Activated naive CD4-positive, alpha-beta T cell treated with anti-CD3 and anti-CD28 coated beads for 36 hours (primary cell): ENCODE data around the gene C18orf54. TPM values are rescaled to one million over a fixed set of nuclear protein-coding genes. Genes with fewer than 3 reads are reported as not detected.
A peak's percentile ranks its signal among the peaks of the same experiment; 100 is the strongest.
"Not testable (repeated sequence)": the region's sequence is repeated elsewhere in the genome, so short reads cannot be mapped to it uniquely, and the experiment has no call there.

Experiments used
- CTCF ChIA-PET: fragments of 350-600 bp; sonication (Branson Sonifier 250); formaldehyde crosslinking; loops from one replicate; lab custom pipeline; 2021; ENCODE audit warnings: antibody characterized with exemption; lab: Charles Lee
- DNase-seq: peaks from one replicate; pipeline ENCODE4 v3.0.0-alpha.2; 2020
- H3K27ac Mint-ChIP-seq: one replicate; pipeline ENCODE4 v1.8.0; 2021; ENCODE audit warnings: mild to moderate bottlenecking, mixed read lengths
- H3K27me3 Mint-ChIP-seq: one replicate; pipeline ENCODE4 v1.8.0; 2021; ENCODE audit warnings: low read depth, mixed read lengths
- H3K36me3 Mint-ChIP-seq: one replicate; pipeline ENCODE4 v1.8.0; 2021; ENCODE audit warnings: low read depth, mixed read lengths
- H3K4me1 Mint-ChIP-seq: one replicate; pipeline ENCODE4 v1.8.0; 2021; ENCODE audit warnings: low read depth, mixed read lengths
- H3K4me3 Mint-ChIP-seq: one replicate; pipeline ENCODE4 v1.8.0; 2021; ENCODE audit warnings: mild to moderate bottlenecking, moderate library complexity, mixed read lengths
- H3K9me3 Mint-ChIP-seq: one replicate; pipeline ENCODE4 v1.8.0; 2021; ENCODE audit warnings: mixed read lengths
- intact Hi-C: fragments of 100-400 bp; cut with micrococcal nuclease; formaldehyde crosslinking; loops from one replicate; pipeline ENCODE4 v1.15.1; 2023
- total RNA-seq, 2 experiments: library from RNA; stranded (reverse); gene quantifications; one replicate each; pipeline ENCODE4 v1.2.3, GENCODE V29; 2021

Gene C18orf54
- 10 to 100 TPM; 10.2 to 11.5 TPM for total RNA-seq

DNA sequence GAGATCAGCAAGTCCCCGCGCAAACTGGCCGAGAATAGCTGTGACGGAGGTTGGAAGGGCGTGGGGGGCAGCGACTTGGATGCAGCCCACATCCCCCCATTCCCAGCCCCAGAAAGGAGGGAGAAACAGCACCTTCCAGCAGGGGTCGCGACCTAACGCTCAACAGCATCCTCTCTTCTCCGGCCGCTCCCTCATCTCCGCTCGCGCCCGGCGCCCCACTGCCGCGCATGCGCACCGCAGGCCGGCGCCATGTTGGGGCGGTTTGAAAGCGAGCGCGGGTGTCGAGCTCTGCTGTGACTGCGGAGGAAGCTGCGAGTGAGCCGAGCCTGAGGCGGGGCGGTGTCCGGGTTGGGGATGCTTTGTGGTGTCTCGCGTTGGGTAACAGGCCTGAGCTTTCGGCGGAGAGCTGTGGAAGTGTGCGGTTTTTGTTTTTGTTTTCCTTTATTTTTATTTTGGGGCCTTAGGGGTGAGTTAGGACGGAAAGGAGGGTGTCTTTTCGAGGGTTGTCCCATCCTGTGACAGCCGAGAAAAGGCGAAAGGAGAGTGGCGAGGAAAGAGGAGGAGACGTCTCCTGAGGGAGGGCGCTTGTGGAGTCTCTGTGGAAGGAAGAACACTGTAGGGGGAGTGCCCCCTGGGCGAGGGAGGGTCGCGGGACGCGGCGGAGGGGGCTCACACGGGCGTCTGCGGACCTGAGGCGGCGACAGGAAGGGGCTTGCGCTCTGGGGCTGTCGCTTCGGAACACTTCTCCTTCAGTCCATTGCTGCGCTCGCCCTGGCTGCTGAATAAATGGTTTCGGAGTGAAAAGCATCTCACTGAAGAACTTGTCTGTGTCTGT lies at the start of gene C18orf54, which contains the start of gene STARD6:
Gene C18orf54, plus strand, starts transcription at position 247 of the 835 bp plus-strand sequence. CDS start 2,667 bp downstream, outside the sequence.
Gene STARD6, minus strand, starts transcription at position 199 of the 835 bp plus-strand sequence. CDS start 3,285 bp downstream, outside the sequence.
- no peaks in the 10 kb centered on the region for H3K9me3 Mint-ChIP-seq
- peaks cover 22% of the 10 kb centered on the region for H3K36me3 Mint-ChIP-seq
- intact Hi-C loops = loop anchor here (1.0 kb wide), 6 partner anchors 34 to 588 kb away; partner anchors contain the start of genes MBD2 and POLI
- H3K27ac Mint-ChIP-seq = peak within 1 kb of the TSS; percentile 95
- DNase-seq = peak; percentile 89
- peaks cover 5% of the 10 kb centered on the region for H3K27me3 Mint-ChIP-seq
- CTCF ChIA-PET = interaction anchor here (0.6 to 2.5 kb wide), 10 partner anchors 21 to 267 kb away, joined by 3 to 16 read pairs (median 4); partner anchors contain the start of gene POLI
- H3K4me3 Mint-ChIP-seq = peak within 1 kb of the TSS; percentile 100
- peaks cover 12% of the 10 kb centered on the region for H3K4me1 Mint-ChIP-seq

DNA sequence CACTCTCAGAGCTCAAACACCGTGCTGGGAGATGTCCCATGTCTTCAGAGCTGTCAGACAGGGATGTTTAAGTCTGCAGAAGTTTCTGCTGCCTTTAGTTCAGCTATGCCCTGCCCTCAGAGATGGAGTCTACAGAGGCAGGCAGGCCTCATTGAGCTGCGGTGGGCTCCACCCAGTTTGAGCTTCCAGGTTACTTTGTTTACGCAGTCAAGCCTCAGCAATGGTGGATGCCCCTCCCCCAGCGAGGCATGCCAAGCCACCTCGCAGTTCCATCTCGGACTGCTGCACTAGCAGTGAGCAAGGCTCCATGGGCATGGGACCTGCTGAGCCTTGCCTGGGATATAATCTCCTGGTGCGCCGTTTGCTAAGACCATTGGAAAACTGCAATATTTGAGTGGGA lies 48.1 kb upstream of the C18orf54 start:
- CTCF ChIA-PET, H3K9me3 Mint-ChIP-seq, DNase-seq, H3K4me1 Mint-ChIP-seq, H3K27ac Mint-ChIP-seq, H3K27me3 Mint-ChIP-seq, H3K4me3 Mint-ChIP-seq, intact Hi-C loops, H3K36me3 Mint-ChIP-seq: not testable (repeated sequence)

DNA sequence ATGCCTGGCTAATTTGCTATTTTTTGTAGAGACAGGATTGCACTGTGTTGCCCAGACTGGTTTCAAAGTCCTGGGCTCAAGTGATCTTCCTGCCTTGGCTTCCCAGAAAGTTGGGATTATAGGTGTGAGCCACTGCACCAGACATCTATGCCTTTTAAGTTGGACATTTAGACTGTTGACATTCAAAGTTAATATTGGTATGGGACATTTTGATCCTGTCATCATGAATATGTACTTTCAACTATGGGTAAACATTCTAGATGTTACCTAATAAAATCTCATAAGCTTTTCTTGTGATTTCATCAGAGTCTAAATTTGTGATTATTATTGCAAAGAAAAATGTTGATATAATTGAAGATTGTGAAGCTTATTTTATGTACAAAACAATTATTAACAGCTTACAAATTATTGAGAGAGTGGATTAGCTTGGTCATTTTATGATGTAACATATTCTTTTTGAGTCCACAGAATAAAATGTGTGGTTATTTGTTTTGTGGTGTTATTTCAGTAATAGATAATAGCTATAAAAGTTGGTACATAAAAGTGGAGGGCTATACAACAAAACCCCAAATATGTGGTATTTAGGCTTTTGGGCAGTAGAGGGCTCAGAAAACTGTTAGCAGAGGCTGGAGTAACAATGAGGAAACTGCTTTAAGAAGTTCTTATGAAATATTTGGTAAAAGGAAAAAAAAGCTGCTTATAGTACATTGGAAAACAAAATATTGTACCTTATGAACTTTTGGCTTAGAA lies 41.5 kb upstream of the C18orf54 start:
- no peaks in the 10 kb centered on the region for H3K36me3 Mint-ChIP-seq
- CTCF ChIA-PET = interaction anchor here (0.7 kb wide), 1 partner anchor 315 kb away, joined by 3 read pairs; no protein-coding TSS in a partner anchor
- H3K9me3 Mint-ChIP-seq = no peaks in the 10 kb centered on the region
- intact Hi-C loops = no loop called here
- H3K4me3 Mint-ChIP-seq = no peak overlapping the region
- DNase-seq = no peak
- no peak overlapping the region for H3K27ac Mint-ChIP-seq
- peaks cover 13% of the 10 kb centered on the region for H3K27me3 Mint-ChIP-seq
- H3K4me1 Mint-ChIP-seq = no peaks in the 10 kb centered on the region

DNA sequence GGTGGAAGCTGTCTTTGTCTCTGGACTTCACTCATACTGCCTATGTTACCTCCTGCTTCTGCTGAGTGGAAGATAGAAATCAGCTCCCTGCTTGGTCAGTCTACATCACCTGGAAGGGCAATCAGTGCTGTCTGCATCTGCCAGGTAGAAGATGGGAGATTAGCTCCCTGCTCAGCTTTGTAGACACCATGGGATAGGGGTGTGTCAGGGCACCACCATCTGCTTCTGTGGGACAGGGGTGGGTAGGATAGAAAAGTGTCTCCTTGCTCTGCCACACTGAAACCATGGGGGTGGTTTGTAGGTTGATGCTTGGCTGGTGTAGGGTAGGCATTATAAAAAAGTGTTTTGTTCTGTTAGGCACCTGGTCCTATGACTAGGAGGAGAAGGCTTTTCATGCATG lies 34.1 kb upstream of the C18orf54 start:
- Mint-ChIP-seq H3K4me1 (no peaks in the 10 kb centered on the region), H3K36me3 (no peaks in the 10 kb centered on the region), H3K27me3 (peaks cover 7% of the 10 kb centered on the region), H3K27ac (no peak overlapping the region), H3K4me3 (no peak overlapping the region), H3K9me3 (no peaks in the 10 kb centered on the region)
- no peak for DNase-seq
- intact Hi-C loops = no loop called here
- CTCF ChIA-PET = no interaction called here

DNA sequence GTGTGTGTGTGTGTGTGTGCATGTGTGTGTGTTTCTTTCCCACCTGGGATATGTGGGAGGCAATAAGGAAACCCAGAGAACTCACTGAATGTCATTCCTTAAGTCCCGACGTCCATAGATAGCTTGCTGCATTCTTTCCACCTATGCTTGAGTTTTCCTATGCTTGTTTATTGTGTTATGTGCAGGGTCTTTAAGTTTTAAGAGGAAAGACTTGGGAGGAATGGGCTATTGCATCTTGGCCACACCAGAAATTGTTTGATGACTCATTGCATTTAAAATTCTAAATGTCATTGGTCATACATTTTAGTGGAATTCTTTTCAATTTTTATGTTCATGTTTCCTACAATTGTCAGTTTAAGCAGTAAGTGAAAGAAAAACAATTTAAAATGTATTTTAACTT lies 33.7 kb upstream of the C18orf54 start:
- no peaks in the 10 kb centered on the region for H3K4me1 Mint-ChIP-seq
- H3K27ac Mint-ChIP-seq = no peak overlapping the region
- H3K27me3 Mint-ChIP-seq = peaks cover 7% of the 10 kb centered on the region
- no peaks in the 10 kb centered on the region for H3K9me3 Mint-ChIP-seq
- no peak overlapping the region for H3K4me3 Mint-ChIP-seq
- intact Hi-C loops = no loop called here
- H3K36me3 Mint-ChIP-seq = no peaks in the 10 kb centered on the region
- DNase-seq = no peak
- CTCF ChIA-PET = no interaction called here

DNA sequence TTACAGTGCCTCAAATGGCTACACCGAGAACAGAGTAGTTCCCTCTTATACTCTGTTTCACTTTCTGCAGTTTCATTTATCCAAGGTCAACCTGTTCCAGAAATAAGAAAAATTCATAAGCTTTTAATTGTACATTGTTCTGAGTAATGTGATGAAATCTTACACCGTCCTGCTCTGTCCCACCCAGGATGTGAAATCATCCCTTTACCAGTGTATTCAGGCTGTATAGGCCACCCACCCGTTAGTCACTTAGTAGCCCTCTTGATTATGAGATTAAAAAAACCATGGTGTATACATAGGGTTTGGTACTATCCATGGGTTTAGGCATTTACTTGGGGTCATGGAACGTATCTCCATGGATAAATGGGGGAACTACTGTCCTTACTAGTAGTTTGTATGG lies 29.9 kb upstream of the C18orf54 start:
- Mint-ChIP-seq H3K36me3 (no peaks in the 10 kb centered on the region), H3K27ac (no peak overlapping the region), H3K27me3 (peaks cover 5% of the 10 kb centered on the region), H3K9me3 (no peaks in the 10 kb centered on the region), H3K4me3 (no peak overlapping the region), H3K4me1 (no peaks in the 10 kb centered on the region)
- intact Hi-C loops = no loop called here
- CTCF ChIA-PET = no interaction called here
- DNase-seq = no peak

DNA sequence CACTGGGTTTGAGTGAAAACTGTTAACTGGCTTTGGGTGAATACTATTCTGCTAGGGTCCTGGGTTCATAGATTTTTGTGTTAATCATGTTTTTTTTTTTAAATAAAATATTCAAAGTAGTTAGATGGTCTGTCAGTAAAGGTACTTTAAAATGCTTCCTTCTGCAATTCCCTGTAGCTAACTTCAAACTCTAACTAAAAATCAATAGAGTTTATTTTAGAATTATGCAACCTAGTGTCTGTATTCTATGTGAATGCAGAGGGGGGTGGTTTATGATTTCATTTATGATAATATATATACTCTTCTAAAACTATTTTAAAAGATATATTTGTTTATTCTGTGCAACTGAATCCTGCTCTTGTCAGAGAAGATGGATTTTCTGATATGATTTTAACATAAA lies 27.9 kb upstream of the C18orf54 start:
- H3K9me3 Mint-ChIP-seq = no peaks in the 10 kb centered on the region
- intact Hi-C loops = no loop called here

DNA sequence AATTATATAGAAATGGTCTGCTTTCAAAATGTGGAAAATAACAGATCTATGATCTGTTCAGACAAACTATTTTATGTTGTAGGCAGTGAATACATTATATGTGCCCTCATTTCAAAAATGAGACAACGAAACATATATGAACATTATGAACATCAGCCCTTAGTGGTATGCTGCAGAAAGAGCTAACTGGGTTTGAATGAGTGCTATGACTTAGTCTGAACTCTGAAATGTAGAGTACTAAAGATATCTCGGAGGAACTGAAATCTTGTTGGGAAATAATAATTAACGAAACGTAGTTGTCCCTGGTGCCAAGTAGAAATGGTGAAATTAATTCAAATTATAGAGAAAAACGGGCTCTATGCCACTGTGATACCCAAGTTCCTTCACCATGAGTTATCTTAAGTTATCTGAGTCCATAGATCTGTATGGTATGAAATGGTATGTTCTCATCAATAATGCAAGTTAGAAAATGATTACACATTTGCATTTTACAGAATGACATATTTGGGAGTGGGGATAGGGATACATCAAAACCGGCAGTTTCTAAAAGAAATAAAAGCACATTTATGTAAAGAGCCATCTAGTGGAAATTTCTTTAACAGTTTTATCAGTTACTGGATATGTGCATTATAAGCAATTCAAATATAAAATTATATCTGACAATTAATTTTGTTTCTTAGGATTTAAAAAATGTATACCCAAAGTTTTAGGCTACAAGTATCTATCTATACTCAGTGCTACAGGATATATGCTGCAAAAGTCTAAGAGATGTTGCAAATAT lies 26.7 kb upstream of the C18orf54 start:
- H3K9me3 Mint-ChIP-seq = no peaks in the 10 kb centered on the region
- no peak overlapping the region for H3K27ac Mint-ChIP-seq
- peaks cover 10% of the 10 kb centered on the region for H3K27me3 Mint-ChIP-seq
- CTCF ChIA-PET = interaction anchor here (1.0 to 1.5 kb wide), 2 partner anchors 9 to 108 kb away, joined by 3 to 5 read pairs; no protein-coding TSS in a partner anchor
- H3K36me3 Mint-ChIP-seq = no peaks in the 10 kb centered on the region
- no peak for DNase-seq
- no peak overlapping the region for H3K4me3 Mint-ChIP-seq
- intact Hi-C loops = loop anchor here (1.0 kb wide), 1 partner anchor 108 kb away; no protein-coding TSS in a partner anchor
- H3K4me1 Mint-ChIP-seq = peaks cover 1% of the 10 kb centered on the region

More for the DNA sequence above, 27.9 kb upstream of the C18orf54 start:
- H3K4me1 Mint-ChIP-seq = no peaks in the 10 kb centered on the region
- no peak overlapping the region for H3K27ac Mint-ChIP-seq
- no peak for DNase-seq
- peaks cover 6% of the 10 kb centered on the region for H3K27me3 Mint-ChIP-seq
- no peaks in the 10 kb centered on the region for H3K36me3 Mint-ChIP-seq
- no peak overlapping the region for H3K4me3 Mint-ChIP-seq
- CTCF ChIA-PET = interaction anchor here (1.5 kb wide), 1 partner anchor 107 kb away, joined by 5 read pairs; no protein-coding TSS in a partner anchor

DNA sequence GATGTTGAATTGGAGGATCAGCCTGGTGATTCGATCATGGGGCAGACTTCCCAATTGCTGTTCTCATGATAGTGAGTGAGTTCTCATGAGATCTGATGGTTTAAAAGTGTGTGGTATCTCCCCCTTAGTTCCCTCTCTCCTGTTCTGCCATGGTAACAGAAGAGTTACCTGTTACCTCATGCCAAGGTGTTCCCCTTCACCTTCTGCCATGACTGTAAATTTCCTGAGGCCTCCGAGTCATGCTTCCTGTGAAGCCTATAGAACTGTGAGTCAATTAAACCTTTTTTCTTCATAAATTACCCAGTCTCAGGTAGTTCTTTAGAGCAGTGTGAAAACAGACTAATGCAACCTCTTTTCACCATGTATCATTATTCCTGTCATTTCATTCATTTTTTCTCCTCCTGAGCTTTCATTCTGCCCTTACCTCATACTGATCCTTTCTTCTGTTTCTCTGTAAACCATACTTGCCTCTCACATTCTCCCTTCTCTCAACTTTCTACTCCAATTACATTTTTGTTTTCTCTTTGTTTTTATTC lies 22.0 kb upstream of the C18orf54 start:
- H3K4me1 Mint-ChIP-seq = peaks cover 2% of the 10 kb centered on the region
- no peaks in the 10 kb centered on the region for H3K36me3 Mint-ChIP-seq
- intact Hi-C loops = no loop called here
- peaks cover 10% of the 10 kb centered on the region for H3K27me3 Mint-ChIP-seq
- H3K27ac Mint-ChIP-seq = no peak overlapping the region
- CTCF ChIA-PET = no interaction called here
- no peaks in the 10 kb centered on the region for H3K9me3 Mint-ChIP-seq
- peak; percentile 30 for DNase-seq
- H3K4me3 Mint-ChIP-seq = no peak overlapping the region

DNA sequence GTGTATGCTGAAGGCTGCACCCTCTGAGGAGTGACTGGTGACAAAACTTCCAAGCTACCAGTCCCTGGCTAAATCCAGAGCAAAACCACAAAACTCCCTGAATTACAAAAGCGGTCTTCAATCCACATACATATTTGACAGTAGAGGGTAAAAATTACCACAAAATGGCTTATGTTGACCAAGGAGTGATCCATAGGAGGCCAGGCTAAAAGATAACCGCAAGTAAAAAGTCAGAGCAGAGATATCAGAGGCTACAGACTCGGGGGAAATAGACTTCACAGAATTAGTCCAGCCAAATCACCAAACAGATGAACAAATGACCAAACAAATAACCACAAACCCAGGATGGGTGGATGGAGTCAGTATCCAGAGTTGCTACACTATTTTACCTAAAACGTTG lies 19.5 kb upstream of the C18orf54 start:
- Mint-ChIP-seq H3K27me3 (peaks cover 6% of the 10 kb centered on the region), H3K36me3 (peaks cover 1% of the 10 kb centered on the region), H3K4me3 (no peak overlapping the region), H3K4me1 (peaks cover 2% of the 10 kb centered on the region), H3K9me3 (peaks cover 2% of the 10 kb centered on the region), H3K27ac (no peak overlapping the region)
- CTCF ChIA-PET = no interaction called here
- no peak for DNase-seq
- intact Hi-C loops = no loop called here

DNA sequence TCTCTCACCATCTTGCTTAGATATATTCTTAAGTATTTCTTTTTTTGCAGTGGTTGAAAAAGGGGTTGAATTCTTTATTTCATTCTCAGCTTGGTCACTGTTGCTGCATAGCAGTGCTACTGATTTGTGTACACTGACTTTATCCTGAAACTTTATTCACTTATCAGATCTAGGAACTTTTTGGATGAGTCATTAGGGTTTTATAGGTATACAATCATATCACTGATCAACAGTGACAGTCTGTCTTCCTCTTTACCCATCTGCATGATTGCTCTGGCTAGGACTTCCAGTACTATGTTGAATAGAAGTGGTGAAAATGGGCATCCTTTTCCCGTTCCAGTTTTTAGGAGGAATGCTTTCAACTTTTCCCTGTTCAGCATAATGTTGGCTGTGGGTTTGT lies 6.5 kb upstream of the C18orf54 start:
- Mint-ChIP-seq H3K36me3 (no peaks in the 10 kb centered on the region), H3K4me1 (no peaks in the 10 kb centered on the region), H3K27me3 (peaks cover 19% of the 10 kb centered on the region), H3K9me3 (no peaks in the 10 kb centered on the region), H3K27ac (no peak overlapping the region), H3K4me3 (no peak overlapping the region)
- CTCF ChIA-PET = no interaction called here
- DNase-seq = no peak
- intact Hi-C loops = no loop called here
